Fibroblast of skin of left biceps (primary cell): Measurements from ENCODE around the gene KIAA0930.
"Not testable (repeated sequence)": the region's sequence is repeated elsewhere in the genome, so short reads cannot be mapped to it uniquely, and the experiment has no call there.

Experiments used
- DNase-seq, 2 experiments: peaks; one replicate each; pipeline ENCODE4 v3.0.0-alpha.2; 2013; ENCODE audit warnings: low read depth in 2 of 2

The KIAA0930 gene

DNA sequence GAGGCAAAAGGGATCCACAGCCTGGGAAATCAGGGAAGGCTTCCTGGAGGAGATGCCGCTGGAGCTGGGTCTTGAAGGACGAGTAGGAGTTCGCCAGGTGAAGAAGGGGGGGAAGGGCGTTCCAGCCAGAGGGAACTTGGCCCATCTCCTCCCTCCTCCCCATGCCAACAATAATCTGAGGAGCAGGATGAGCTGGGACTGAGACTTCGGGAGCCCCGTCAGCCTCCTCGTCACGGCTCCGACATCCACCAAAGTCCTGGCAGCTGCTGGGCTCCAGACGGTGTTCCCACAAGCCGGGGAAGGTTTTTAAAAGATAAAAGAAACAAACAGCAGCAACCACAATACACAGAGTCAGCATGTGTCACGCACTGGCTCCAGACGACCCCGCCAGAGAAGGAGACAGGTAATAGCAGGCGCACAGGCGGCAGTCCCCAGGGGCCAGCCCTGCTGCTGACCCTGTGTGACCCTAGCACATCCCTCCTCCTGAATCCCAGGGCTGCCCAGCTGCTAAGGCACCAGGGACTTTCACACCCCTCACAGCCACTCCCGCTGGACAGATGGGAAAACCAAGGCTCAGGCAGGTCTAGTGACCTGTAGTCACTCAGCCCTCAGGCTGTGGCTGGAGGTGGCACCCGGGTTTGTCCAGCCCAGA is 39.7 kb downstream of the KIAA0930 start:
- DNase-seq: no peak

DNA sequence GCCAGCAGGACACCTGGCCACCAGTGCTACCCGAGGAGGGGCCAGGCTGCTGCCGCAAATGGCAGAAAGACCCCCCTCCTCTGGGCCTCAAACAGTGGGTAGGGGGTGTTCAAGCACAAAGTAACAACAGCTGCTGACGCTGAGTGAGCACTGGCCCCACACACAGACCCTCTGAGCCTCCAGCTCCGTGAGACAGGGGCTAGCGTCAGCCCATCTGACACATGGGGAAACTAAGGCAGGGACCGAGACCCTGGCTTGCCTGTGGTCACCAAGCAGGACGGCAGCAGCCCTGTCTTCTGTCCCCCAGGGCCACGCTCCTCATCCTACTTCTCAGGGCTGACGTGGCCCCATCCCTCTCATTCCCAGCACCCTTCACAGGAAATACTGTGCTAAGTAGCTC is 40.5 kb downstream of the KIAA0930 start:
- DNase-seq: no peak

DNA sequence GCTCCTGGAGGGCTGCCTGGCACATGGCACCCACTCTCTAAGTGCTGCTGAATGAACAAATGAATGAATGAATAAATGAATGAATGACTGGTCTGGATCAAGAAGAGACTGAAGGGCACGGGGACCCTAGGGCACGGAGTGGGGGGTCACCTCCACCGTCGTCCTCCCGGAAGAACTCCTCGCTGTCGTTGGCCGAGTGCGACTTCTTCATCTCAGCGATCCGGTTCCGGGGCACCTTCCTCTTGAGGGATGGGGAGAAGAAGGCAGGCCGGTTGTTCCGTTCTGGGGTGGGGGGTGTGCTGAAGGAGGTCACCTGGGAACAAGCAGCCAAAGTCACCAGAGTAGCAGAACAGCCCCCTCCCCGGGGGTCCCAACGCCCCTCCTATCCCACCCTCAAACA is 41.0 kb downstream of the KIAA0930 start:
- no peak for DNase-seq

DNA sequence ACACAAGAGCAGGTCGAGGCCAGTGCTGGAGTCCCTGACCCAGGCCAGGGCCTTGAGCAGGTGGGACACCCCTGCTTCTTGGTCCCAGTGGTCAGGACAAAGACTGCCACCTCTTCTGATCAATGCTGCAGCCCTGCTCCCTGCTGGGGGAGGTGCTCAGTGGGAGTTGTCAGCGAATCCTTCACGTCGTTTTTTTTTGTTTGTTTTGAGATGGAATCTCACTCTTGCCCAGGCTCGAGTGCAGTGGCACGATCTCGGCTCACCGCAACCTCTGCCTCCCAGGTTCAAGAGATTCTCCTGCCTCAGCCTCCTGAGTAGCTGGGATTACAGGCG is 42.3 kb downstream of the KIAA0930 start:
- no peak for DNase-seq

DNA sequence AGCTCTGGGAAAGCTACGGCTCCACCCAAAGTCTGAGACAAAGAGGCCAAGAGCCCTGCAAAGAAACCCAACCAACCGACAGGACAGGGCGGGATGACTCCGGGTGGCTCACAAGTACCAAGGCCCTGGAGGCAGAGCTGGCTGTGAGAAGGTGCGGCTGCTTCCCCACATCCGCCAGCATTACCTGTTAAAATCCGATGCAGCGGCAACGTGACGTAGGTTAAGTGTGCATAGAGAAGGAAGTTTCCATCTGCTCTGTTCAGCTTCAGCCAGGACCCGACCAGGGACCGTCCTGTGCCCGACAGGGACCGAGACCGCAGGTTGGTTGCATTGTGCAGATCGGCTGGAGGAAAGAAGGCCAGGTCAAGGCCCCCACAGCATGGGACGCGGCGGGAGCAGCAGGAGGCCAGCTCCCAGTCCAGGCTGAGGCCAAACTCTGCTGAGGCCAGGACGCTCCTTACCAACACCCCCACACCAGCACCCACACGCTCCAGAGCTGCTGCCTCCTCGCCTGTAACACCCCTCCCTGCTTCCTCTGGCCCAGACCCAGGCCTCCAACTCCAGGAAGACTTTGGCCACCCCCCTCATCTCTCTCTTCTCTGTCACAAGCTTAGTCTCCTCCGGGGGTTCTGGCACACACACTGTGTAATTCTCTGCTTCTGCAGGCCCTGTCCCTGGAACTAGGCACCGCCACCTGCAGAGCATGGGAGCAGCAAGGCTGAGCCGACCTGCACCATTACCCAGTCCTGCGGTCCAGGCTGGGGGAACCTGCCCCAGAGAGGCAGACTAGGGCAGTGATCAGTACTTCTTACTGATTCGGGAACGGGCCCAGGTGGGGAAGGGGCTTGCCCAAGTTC is 42.9 kb downstream of the KIAA0930 start:
- DNase-seq: no peak

DNA sequence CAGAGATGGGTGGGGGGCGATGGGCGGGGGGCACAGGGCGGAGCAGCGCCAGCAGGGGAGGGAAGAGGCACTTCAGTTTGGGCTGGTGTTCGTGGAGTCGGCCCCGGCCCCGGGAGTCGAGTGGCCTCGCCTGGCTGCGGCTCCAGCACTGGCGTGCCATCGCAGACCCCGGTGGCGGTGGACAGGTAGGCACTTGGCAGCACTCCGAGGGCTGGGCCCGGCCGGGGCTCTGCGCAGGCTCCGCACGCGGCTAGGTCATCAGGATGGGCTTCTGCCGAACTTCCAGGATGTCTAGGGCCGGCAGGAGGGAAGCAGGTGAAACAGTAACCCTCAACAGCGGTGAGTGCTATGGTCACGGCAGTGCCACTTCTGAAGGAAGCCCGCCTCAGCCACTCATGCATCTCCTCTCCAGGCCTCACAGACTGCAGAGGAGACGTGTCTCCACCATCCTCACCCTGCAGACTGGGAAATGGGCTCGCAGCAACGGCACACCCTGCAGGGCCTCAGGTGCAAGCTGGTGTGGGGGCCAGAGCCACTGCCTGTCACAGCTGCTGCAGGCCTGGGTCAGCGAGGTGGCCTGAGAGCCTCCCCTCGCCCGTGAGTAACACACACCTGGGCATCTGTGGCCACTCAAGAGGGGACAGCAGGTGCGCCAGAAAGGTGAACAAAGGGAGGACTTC is 43.6 kb downstream of the KIAA0930 start:
- no peak for DNase-seq

DNA sequence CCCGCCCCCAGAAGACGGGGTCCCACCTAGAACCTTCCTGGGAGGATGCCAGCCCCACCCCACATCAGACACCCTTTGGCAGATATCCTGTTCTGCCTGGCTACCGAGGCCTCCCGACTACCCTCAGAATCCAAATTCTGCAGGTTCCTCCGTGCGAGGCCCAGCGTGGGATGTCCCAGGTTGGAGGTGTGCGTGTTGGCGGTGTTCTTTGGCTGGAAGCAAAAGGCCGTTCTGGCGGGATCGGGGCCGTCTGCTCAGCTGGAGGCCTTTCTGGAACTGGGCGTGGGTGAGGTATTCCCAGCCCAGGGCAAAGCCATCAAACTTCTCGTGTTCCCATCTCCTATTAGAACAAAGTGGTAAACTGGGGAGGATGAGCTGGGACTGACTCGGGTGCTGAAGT is 44.4 kb downstream of the KIAA0930 start:
- DNase-seq: no peak

DNA sequence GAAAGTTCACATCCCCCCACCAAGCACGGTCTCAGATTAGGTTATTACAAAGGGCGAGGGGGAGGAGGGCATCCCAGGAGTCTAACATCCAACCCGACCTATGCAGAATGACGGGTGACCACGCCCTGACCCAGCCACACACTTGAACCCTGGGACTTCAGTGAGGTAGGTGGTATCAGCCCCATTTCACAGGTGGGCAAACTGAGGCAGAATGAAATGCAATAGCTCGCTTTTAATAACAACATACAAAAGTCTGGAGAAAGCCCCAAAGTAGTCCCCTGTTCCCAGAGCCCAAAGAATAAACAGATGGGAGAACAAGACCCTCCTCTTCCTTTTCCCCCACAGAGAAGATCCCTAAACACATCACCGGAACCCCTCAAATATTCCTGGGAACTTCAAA is 45.1 kb downstream of the KIAA0930 start:
- DNase-seq: no peak

DNA sequence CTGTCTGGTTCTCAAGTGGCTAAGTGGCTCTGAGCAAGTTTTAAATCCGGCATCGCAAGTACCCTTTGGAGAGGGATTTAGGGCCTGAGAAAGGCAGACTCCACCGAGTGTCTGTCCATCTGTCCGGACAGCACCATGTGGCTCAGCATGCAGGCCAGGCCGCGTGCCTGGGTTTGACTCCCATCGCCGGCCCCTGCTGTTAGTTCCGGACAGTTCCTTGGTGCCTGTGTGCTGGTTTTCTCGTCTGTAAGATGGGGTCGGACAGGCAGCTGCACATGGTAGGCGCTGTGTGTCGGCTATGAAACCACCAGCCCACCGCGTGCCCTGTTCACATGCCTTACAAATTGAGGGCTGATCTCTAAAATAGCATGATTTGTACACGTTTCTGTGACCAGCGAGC is 46.0 kb downstream of the KIAA0930 start:
- DNase-seq: no peak

DNA sequence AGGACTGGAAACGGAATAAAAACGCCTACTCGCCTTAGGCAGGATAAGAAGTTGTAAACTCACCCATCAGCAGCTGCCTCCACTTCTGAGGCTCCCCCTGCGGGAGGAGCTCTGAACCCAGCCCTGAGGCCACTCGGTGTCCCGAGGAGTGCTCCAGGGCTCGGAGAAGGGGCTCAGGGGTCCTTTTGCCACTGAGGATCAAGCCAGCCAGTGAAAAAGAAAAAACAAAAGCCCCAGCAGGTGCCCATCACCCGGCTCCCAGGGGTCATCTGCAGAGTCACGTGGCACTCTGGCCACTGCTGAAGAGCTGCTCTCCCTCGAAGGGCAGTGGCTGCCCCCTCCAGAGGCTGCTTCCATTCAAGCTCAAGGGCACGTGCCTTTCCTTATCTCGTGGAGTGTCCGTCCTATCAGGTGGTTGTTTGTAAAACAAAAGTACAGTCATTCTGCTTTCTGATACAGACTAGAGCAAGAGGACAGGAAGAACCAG is 48.0 kb downstream of the KIAA0930 start:
- DNase-seq: no peak

DNA sequence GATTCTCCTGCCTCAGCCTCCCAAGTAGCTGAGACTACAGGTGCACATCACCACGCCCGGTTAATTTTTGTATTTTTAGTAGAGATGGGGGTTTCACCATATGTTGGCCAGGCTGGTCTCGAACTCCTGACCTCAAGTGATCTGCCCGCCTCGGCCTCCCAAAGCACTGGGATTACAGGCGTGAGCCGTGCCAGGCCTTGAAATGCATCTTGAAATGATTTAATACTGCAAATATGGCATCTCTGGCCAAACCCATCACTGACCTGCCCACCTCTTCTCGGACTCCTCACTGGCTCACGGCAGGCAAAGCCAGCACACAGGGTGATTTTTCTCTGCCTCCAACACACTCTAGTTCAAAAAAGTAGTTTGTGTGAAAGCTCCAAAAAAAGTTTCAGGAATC is 48.9 kb downstream of the KIAA0930 start:
- not testable (repeated sequence) for DNase-seq

DNA sequence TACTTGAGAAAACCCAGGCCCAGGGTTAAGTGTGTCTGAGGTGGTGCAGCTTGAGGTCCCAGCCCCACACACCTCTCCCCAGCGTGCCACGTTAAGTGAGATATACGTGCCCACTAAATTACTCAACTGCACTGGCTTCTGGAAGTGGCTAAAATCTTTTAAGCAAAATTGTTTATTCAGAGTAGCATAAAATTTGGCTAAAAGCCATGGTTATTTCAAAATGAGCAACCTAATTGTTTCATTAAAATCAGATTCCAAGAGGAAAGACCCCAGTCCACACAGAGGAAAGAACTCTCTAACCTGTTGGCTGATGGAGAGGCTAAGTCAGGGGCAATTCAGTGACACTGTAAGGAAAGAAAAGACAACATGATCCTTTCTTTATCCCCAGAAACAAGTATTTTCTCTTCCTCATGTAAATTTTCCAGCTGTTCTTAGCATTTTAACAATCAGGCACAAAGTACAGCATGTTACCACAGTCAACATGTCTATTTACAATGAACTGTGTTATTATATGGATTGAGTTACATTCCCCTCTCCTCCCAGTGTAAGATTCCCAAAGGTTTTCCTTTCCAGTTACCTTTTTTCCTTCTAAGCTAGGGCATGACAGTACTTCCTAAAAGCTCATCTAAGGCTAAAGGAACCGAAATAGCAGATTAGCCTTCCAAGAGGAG is 50.4 kb downstream of the KIAA0930 start:
- DNase-seq: no peak

DNA sequence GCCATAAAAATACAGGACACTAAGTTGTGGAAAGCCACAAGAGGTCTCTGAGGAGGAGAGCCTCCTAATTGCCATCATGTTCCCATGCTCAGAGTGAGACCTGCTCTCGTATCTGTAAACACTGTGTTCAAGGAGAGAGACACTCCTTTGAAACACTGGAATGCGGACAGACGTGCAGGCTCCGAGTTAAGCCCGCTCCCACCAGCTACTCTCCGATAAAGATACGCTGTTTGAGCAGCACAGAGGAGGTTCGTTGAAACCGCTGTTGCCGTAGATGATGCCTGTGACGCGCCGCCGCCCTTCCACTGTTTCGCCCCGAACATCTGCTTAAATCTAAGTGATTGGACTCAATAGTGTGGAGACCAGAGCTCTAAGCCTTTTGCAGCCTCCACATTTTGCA is 51.9 kb downstream of the KIAA0930 start:
- DNase-seq: no peak

DNA sequence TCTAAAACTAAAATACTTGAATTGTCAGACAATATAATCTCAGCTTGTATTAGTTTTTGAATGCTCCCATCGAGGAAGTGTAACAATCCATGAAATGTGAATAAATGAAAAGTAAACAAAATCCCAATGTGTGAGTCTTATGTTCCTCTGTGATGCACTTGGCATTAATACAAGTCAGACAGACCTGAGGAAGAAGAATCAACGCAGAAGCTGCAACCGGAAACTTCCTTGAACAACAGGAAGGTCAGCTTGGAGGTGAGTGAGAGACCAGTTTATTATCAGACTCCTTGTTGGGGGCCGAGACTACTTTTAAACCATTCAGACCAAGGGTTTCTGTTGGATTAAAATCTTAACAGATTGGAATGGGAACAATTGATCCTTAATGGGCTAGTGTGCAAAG is 52.8 kb downstream of the KIAA0930 start:
- DNase-seq: no peak

DNA sequence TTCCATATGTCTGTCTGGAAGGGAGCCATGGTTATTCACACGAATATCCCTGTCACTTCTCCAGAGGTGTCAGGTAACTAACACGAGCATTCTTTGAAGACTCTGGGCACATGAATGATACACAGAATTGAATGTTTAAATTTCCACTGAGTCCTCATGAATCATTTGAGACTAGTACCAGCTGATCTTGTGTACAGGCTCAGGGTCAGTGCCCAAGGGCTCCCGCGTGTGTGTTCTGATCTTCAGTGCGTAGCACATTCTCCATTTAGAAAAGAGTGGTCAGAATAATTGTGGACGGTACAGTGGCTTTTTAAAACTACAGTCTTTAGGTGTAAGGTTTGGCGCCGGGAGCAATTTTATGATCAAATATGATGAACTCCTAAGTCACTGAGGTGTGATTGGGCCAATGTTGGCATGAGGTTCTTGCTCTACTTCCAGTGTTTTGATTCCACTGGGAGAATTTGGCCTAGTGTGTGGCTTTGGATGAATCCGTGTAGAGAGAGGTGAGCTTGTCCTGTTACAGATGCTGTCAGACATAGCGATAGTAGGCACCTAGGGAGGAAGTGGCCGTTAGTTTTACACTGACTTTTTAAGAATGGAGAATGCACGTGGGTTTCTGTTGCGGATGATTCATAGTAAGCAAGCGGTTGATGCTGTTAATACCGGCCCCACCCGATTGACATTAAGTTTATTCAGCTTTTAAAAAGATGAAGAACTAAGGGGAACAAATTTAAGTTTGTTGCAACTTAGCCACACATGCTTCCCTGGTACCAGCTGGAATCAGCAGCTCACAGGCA is 54.8 kb downstream of the KIAA0930 start:
- no peak for DNase-seq

DNA sequence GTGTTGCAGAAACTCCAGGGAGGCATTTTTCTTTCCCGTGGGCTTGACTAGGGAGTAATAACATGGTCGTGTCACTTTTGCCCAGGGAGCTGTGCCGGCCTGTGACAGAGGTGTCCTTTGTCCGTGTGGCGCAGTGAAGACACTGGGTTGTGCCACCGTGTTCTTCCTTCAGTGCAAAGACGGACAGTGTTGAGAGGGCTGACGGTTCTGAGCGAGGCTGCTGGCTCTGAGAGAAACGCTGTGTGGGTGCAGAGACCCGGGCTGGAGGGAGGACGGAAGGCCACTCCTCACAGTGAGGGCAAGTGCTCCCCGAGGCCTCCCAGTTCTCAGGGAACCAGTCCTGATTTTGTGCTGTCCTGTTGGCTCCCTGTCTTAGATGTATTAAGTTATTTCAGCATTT is 56.7 kb downstream of the KIAA0930 start:
- no peak for DNase-seq

DNA sequence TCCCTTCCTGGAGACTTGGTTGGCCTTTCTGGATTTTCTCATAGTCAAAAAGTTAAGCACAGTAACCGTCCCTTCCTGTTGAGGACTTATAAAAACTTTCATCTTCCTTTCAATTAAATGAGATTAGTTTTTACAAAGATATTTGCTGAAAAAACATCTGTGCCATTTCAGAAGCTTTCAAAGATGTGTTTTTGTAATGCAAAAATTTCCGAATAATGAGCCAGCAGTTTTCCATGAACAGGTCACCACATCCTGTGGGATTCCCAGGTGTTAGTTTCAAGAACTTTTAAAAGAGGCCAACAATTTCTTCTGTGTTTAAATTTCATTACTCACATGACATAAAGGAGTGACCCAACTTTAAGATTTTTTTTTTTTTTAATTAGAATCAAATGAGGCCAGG is 58.9 kb downstream of the KIAA0930 start:
- no peak for DNase-seq

DNA sequence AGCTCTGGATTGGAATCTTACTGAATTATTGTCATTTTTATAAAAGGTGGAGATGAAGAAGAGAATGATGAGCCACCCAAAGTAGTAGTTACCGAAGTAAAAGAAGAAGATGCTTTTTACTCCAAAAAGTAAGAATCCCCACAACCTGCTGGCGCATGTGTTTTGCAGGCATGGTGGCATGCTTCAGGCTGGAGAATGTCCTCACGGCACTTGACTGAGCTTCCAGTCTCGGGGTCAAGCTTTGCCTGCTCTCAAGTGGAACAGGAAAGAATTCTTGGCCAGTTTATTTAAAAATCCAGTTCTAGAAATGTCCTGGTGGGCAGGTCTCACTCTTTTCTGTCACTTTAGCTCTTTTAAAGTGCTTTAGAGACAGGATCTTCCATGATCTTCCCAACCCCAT is 59.5 kb downstream of the KIAA0930 start:
- no peak for DNase-seq

DNA sequence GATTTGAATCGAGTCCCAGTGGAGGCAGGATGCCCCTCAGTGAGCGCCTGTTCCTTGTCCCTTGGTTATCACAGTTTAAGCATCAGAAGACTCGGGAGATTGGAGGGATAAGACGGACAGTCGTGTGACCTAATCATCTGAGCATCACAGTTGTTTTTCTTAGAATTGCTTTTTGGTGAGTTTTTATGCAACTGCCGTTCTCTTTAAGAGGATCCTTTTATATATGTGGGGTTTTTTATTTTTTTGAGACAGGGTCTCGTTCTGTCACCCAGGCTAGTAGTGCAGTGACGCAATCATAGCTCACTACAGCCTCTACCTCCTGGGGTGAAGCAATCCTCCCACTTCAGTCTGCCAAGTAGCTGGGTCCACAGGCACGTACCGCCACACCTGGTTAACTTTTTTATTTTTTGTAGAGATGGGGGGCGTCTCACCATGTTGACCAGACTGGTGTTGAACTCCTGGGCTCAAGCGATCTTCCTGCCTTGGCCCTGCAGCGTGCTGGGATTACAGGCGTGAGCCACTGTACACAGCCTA is 60.5 kb downstream of the KIAA0930 start:
- DNase-seq: no peak

DNA sequence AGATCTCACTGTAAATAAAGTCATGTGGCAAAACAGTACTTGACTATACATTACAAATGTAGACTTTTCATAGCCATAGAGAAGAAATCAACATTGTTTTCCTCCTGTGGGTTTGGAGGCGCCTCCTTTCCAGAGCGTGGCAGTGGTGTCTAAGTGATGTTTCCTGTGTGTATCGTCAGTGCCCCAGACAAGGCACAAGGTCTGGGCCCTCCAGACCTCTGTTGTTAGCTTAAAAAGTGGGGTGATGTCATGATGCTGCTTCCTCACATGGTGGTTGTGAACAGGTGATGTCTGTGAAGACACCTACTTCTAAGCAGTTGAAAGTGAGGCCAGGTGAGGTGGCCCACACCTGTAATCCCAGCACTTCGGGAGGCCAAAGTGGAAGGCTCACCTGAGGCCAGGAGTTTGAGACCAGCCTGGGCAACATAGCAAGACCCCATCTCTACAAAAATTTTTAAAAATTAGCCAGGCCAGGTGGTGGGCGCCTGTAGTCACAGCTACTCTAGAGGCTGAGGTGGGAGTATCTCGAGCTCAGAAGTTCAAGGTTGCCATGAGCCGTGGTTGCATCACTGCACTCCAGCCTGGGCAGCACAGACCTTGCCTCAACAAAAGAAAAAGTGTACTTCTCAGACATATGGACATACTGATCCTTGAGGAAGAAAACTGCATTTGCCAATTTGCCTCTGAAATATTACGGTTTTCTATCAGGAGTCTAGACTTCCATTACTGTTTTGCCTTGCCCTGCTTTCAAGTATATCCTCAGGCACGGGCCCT is 61.2 kb downstream of the KIAA0930 start:
- DNase-seq: no peak
